IPS-NIHi11 (cell line): ENCODE data around the gene GAB2.
A peak's percentile ranks its signal among the peaks of the same experiment; 100 is the strongest.

Source experiments
- DNase-seq: peaks from one replicate; pipeline ENCODE4 v3.0.0; 2012; ENCODE audit warnings: mixed read lengths, low spot score

GAB2 gene

GRCh38 chr11:78203184-78203583, 214.4 kb downstream of the GAB2 start:
- no peak for DNase-seq

- DNase-seq: no peak
Measured at GRCh38 chr11:78202733-78203167, 214.9 kb downstream of the GAB2 start.

GRCh38 chr11:78201096-78201818, 216.4 kb downstream of the GAB2 start:
- no peak for DNase-seq

GRCh38 chr11:78200553-78200952, 217.1 kb downstream of the GAB2 start:
- DNase-seq: no peak

GRCh38 chr11:78200061-78200460, 217.6 kb downstream of the GAB2 start:
- no peak for DNase-seq

GRCh38 chr11:78199653-78200015, 218.0 kb downstream of the GAB2 start:
- DNase-seq: no peak

GRCh38 chr11:78199015-78199652, 218.5 kb downstream of the GAB2 start:
- DNase-seq: no peak

GRCh38 chr11:78197816-78198215, 219.8 kb downstream of the GAB2 start:
- DNase-seq: no peak

- DNase-seq: no peak
Measured at GRCh38 chr11:78196661-78197091, 220.9 kb downstream of the GAB2 start.

GRCh38 chr11:78195917-78196560, 221.6 kb downstream of the GAB2 start:
- DNase-seq: no peak

GRCh38 chr11:78194490-78194889, 223.1 kb downstream of the GAB2 start:
- DNase-seq: no peak

GRCh38 chr11:78193806-78194205, 223.8 kb downstream of the GAB2 start:
- no peak for DNase-seq

- DNase-seq: no peak
Measured at GRCh38 chr11:78192911-78193351, 224.7 kb downstream of the GAB2 start.

- DNase-seq: no peak
Measured at GRCh38 chr11:78192223-78192719, 225.3 kb downstream of the GAB2 start.

GRCh38 chr11:78190871-78191538, 226.6 kb downstream of the GAB2 start:
- no peak for DNase-seq

- DNase-seq: no peak
Measured at GRCh38 chr11:78190374-78190773, 227.2 kb downstream of the GAB2 start.

GRCh38 chr11:78189851-78190250, 227.8 kb downstream of the GAB2 start:
- DNase-seq: no peak

GRCh38 chr11:78189174-78189724, 228.4 kb downstream of the GAB2 start:
- no peak for DNase-seq

- DNase-seq: peak; percentile 99
Measured at GRCh38 chr11:78188286-78189173, 229.1 kb downstream of the GAB2 start, which contains the start of the genes KCTD21 and USP35. TSS of gene KCTD21 (minus strand) at chr11:78188626. CDS start at chr11:78174554, 14,072 bp downstream. TSS of gene USP35 (plus strand) at chr11:78188919. CDS start at chr11:78196246, 7,327 bp downstream.

- DNase-seq: no peak
Measured at GRCh38 chr11:78187366-78188285, 230.0 kb downstream of the GAB2 start.
